Keratinocyte (primary cell): ENCODE results near the gene INPP4B. TPM values are rescaled to one million over a fixed set of nuclear protein-coding genes. Genes with fewer than 3 reads are reported as not detected.
A peak's percentile ranks its signal among the peaks of the same experiment; 100 is the strongest.

Experiments
- DNase-seq: peaks from one replicate; pipeline ENCODE4 v3.0.0-alpha.2; 2011; ENCODE audit warnings: low read depth, missing footprints, low spot score
- FAIRE-seq: peaks from 2 replicates; lab custom pipeline; 2011; peaks lifted over from hg19 to GRCh38; lab: Jason Lieb, UNC
- H2AFZ ChIP-seq: 2 replicates; pipeline ENCODE4 v1.6.0; 2012; ENCODE audit warnings: low read length, control low read depth, inconsistent platforms; ENCODE audit not compliant: control insufficient read depth
- H3K27ac ChIP-seq: 2 replicates; pipeline ENCODE4 v1.5.1; 2011; ENCODE audit warnings: low read length; ENCODE audit not compliant: control insufficient read depth, insufficient read depth
- H3K27me3 ChIP-seq: 3 replicates; pipeline ENCODE4 v1.6.0; 2011; ENCODE audit warnings: low read length; ENCODE audit not compliant: control insufficient read depth, insufficient read depth; ENCODE audit errors: extremely low read depth
- H3K36me3 ChIP-seq, 2 experiments: 2 replicates in 1 of 2; 3 replicates in 1 of 2; pipeline ENCODE4 v1.5.1; 2011; ENCODE audit warnings: low read length in 2 of 2, mild to moderate bottlenecking in 1 of 2; ENCODE audit not compliant: control insufficient read depth in 2 of 2, insufficient read depth in 2 of 2; ENCODE audit errors: extremely low read depth in 1 of 2
- H3K4me1 ChIP-seq: 3 replicates; pipeline ENCODE4 v1.5.1; 2011; ENCODE audit warnings: low read length; ENCODE audit not compliant: control insufficient read depth, insufficient read depth; ENCODE audit errors: extremely low read depth
- H3K4me2 ChIP-seq: 3 replicates; pipeline ENCODE4 v1.6.0; 2011; ENCODE audit warnings: low read depth, low read length; ENCODE audit not compliant: control insufficient read depth, insufficient read depth; ENCODE audit errors: extremely low read depth
- H3K4me3 ChIP-seq, 3 experiments: fragments of 200-600 bp in 1 of 3; sonication (generic) in 1 of 3; 2 replicates in 2 of 3; 3 replicates in 1 of 3; pipeline ENCODE4 v1.5.1; 2011 to 2016; ENCODE audit warnings: low read length in 3 of 3, mild to moderate bottlenecking in 3 of 3, control low read depth in 2 of 3, inconsistent platforms in 1 of 3, low read depth in 1 of 3, mixed read lengths in 1 of 3, mixed run types in 1 of 3, moderate library complexity in 1 of 3; ENCODE audit not compliant: control insufficient read depth in 2 of 3, insufficient read depth in 2 of 3; ENCODE audit errors: extremely low read depth in 1 of 3
- H3K79me2 ChIP-seq: 2 replicates; pipeline ENCODE4 v1.6.0; 2012; ENCODE audit warnings: low read length; ENCODE audit not compliant: control insufficient read depth, insufficient read depth
- H3K9ac ChIP-seq: 3 replicates; pipeline ENCODE4 v1.6.0; 2011; ENCODE audit warnings: low read length; ENCODE audit not compliant: control insufficient read depth, insufficient read depth; ENCODE audit errors: extremely low read depth
- H3K9me1 ChIP-seq: 3 replicates; pipeline ENCODE4 v1.6.0; 2011; ENCODE audit warnings: low read length; ENCODE audit not compliant: control insufficient read depth, insufficient read depth; ENCODE audit errors: extremely low read depth
- H3K9me3 ChIP-seq: 2 replicates; pipeline ENCODE4 v1.5.1; 2012; ENCODE audit warnings: low read depth, low read length; ENCODE audit not compliant: control insufficient read depth
- H4K20me1 ChIP-seq: 3 replicates; pipeline ENCODE4 v1.6.0; 2011; ENCODE audit warnings: low read length; ENCODE audit not compliant: control insufficient read depth, insufficient read depth; ENCODE audit errors: extremely low read depth
- CTCF ChIP-seq, 3 experiments: IDR thresholded peaks in 1 of 3; conservative IDR thresholded peaks in 1 of 3; optimal IDR thresholded peaks in 1 of 3; 2 replicates in 2 of 3; 3 replicates in 1 of 3; pipeline versions ENCODE3 to v1.5.1; 2011; ENCODE audit warnings: low read length in 3 of 3, mild to moderate bottlenecking in 3 of 3, moderate library complexity in 2 of 3, control low read depth in 1 of 3, inconsistent platforms in 1 of 3; ENCODE audit not compliant: insufficient read depth in 2 of 3; ENCODE audit errors: extremely low read depth in 1 of 3
- EZH2 ChIP-seq: IDR thresholded peaks from one replicate; pipeline ENCODE4 v1.6.1; 2012; ENCODE audit warnings: inconsistent platforms, mild to moderate bottlenecking, low read length, moderate library complexity
- dilution Hi-C: fragments of 300-500 bp; cut with MboI; formaldehyde crosslinking; loops from one replicate; pipeline ENCODE4 v1.7.0; 2020; ENCODE audit warnings: low sequenced_read_pairs; ENCODE audit not compliant: extremely low pct_ligation_motif_present
- polyA plus RNA-seq, 5 experiments: library from polyadenylated mRNA; depleted of rRNA in 3 of 5; stranded (reverse) in 3 of 5; stranded (forward) in 1 of 5; unstranded in 1 of 5; fragments of >200 nt; gene quantifications; 1 replicate in 1 of 5; 2 replicates in 3 of 5; 3 replicates in 1 of 5; pipeline versions ENCODE4 v1.2.1 to v1.2.3, GENCODE V29; 2011 to 2012; ENCODE audit warnings: missing spikeins in 2 of 5, low read depth in 1 of 5, low replicate concordance in 1 of 5

INPP4B gene
- polyA plus RNA-seq, 1 donor (not counting 4 experiments of a cell fraction or from before 2014, with no cell fraction given), result 50.2 TPM

GRCh38 chr4:142703694-142704309 lies 142.3 kb downstream of the INPP4B start:
- H3K9me3 ChIP-seq, result no peaks in the 10 kb centered on the region
- H3K4me2 ChIP-seq, result no peak overlapping the region
- H3K9me1 ChIP-seq, result no peaks in the 10 kb centered on the region
- peaks cover 3% of the 10 kb centered on the region for H3K4me1 ChIP-seq
- H2AFZ ChIP-seq, result peak overlapping the region; percentile 56
- no peaks in the 10 kb centered on the region for H3K36me3 ChIP-seq
- no peaks in the 10 kb centered on the region for H4K20me1 ChIP-seq
- DNase-seq, result no peak
- H3K79me2 ChIP-seq, result no peaks in the 10 kb centered on the region
- no peak overlapping the region for H3K27ac ChIP-seq
- dilution Hi-C loops, result no loop called here
- no peak for FAIRE-seq
- H3K27me3 ChIP-seq, result no peaks in the 10 kb centered on the region
- H3K9ac ChIP-seq, result no peak overlapping the region
- H3K4me3 ChIP-seq, result no peak overlapping the region
- TF ChIP-seq EZH2, result no peak
- TF ChIP-seq CTCF (optimal IDR thresholded peaks at IDR 0.05 in 1 of 3, IDR thresholded peaks at IDR 0.05 in 1 of 3, conservative IDR thresholded peaks at IDR 0.05 in 1 of 3; ENCODE audit: extremely low read depth in 1 of 3, insufficient read depth in 2 of 3, low read length in 3 of 3), result no peak

DNA sequence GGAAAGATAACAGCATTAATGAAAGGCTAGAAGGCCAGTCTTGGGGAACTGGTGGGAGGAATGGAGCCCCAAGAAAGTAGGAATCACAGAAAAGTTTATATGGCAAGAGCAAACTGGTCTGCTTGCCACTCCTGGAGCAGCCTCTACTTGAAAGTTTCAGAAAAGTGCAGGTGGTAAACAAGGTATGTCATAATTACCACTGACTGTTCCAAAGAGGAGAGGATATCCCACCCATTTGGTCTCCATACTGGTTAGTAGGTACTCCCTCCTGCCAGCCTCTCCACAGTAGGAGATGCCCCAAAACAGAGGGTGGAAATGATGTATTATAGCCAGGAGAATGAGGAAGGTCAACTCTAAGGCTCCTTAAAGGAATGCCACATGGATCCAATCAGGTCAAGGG lies 145.1 kb downstream of the INPP4B start:
- FAIRE-seq (no peak), DNase-seq (no peak)
- Histone ChIP-seq H3K4me2 (no peak overlapping the region), H3K27ac (no peak overlapping the region), H3K9me1 (no peaks in the 10 kb centered on the region), H3K4me3 (no peak overlapping the region), H3K4me1 (peaks cover 3% of the 10 kb centered on the region), H2AFZ (no peak overlapping the region), H3K79me2 (no peaks in the 10 kb centered on the region), H3K27me3 (no peaks in the 10 kb centered on the region), H4K20me1 (no peaks in the 10 kb centered on the region), H3K9me3 (no peaks in the 10 kb centered on the region), H3K36me3 (no peaks in the 10 kb centered on the region), H3K9ac (no peak overlapping the region)
- TF ChIP-seq CTCF (optimal IDR thresholded peaks at IDR 0.05 in 1 of 3, IDR thresholded peaks at IDR 0.05 in 1 of 3, conservative IDR thresholded peaks at IDR 0.05 in 1 of 3; ENCODE audit: extremely low read depth in 1 of 3, insufficient read depth in 2 of 3, low read length in 3 of 3) (no peak), EZH2 (no peak)
- dilution Hi-C loops, result no loop called here
